ENCODE results near the gene TRMT11.

GRCh38 chr6:125947615-125948014 lies 38.7 kb upstream of the TRMT11 start:
- TF ChIP-seq CTCF (IDR thresholded peaks at IDR 0.05; ENCODE audit: low read length) = no peak
- TF ChIP-seq EZH2phosphoT487 (IDR thresholded peaks at IDR 0.05; ENCODE audit: low read length) = no peak
